Stimulated activated naive B cell treated with anti-CD40 and anti-IgM and Interleukin-4, amounts not matched to agents 10 μg/mL and 1 μg/mL and 100 μg/mL, for 72 hours (primary cell): Measurements from ENCODE around the gene NELFA.

Source experiments
- ATAC-seq, 2 donors: fragments of 150-1000 bp; cut with Tn5 transposase; replicated peaks; 2 replicates each; pipeline ENCODE4 v1.10.0; 2021; ENCODE audit warnings: moderate library complexity in 1 of 2
- DNase-seq: peaks from one replicate; pipeline ENCODE4 v3.0.0; 2021
- H3K27ac Mint-ChIP-seq: one replicate; pipeline ENCODE4 v1.8.0; 2022; ENCODE audit warnings: mild to moderate bottlenecking, mixed read lengths
- H3K27me3 Mint-ChIP-seq, 2 donors: one replicate each; pipeline ENCODE4 v1.8.0; 2022; ENCODE audit warnings: mixed read lengths in 2 of 2
- H3K36me3 Mint-ChIP-seq, 2 donors: one replicate each; pipeline ENCODE4 v1.8.0; 2022; ENCODE audit warnings: mixed read lengths in 2 of 2, mild to moderate bottlenecking in 1 of 2
- H3K4me1 Mint-ChIP-seq, 2 donors: one replicate each; pipeline ENCODE4 v1.8.0; 2022; ENCODE audit warnings: mixed read lengths in 2 of 2, mild to moderate bottlenecking in 1 of 2
- H3K4me3 Mint-ChIP-seq, 2 donors: one replicate each; pipeline ENCODE4 v1.8.0; 2022; ENCODE audit warnings: mild to moderate bottlenecking in 2 of 2, mixed read lengths in 2 of 2, moderate library complexity in 1 of 2
- H3K9me3 Mint-ChIP-seq, 2 donors: one replicate each; pipeline ENCODE4 v1.8.0; 2022; ENCODE audit warnings: mixed read lengths in 2 of 2, mild to moderate bottlenecking in 1 of 2

The NELFA gene

GRCh38 chr4:1976416-1977352 is 32.1 kb downstream of the NELFA start:
- Mint-ChIP-seq H3K27ac (no peak overlapping the region), H3K36me3 (peaks cover 50 to 65% of the 10 kb centered on the region in 2 donors), H3K4me3 (no peak overlapping the region), H3K27me3 (no peaks in the 10 kb centered on the region), H3K4me1 (no peaks in the 10 kb centered on the region), H3K9me3 (no peaks in the 10 kb centered on the region)
- DNase-seq (no peak), ATAC-seq (no peak)

GRCh38 chr4:1975880-1976279 is 32.9 kb downstream of the NELFA start:
- Mint-ChIP-seq H3K36me3 (peaks cover 48 to 63% of the 10 kb centered on the region in 2 donors), H3K9me3 (no peaks in the 10 kb centered on the region), H3K27ac (no peak overlapping the region), H3K4me3 (no peak overlapping the region), H3K27me3 (no peaks in the 10 kb centered on the region), H3K4me1 (no peaks in the 10 kb centered on the region)
- DNase-seq (no peak), ATAC-seq (no peak)

GRCh38 chr4:1975391-1975801 is 33.4 kb downstream of the NELFA start:
- ATAC-seq, result no peak
- DNase-seq, result no peak
- Mint-ChIP-seq H3K27me3 (no peaks in the 10 kb centered on the region), H3K27ac (no peak overlapping the region), H3K4me1 (no peaks in the 10 kb centered on the region), H3K4me3 (no peak overlapping the region), H3K36me3 (peaks cover 49 to 65% of the 10 kb centered on the region in 2 donors), H3K9me3 (no peaks in the 10 kb centered on the region)

- ATAC-seq, result no peak
- Mint-ChIP-seq H3K36me3 (peaks cover 52 to 66% of the 10 kb centered on the region in 2 donors), H3K9me3 (no peaks in the 10 kb centered on the region), H3K4me1 (no peaks in the 10 kb centered on the region), H3K27me3 (no peaks in the 10 kb centered on the region), H3K27ac (peak overlapping the region; percentile 62), H3K4me3 (no peak overlapping the region)
- no peak for DNase-seq
These were observed 33.9 kb downstream of the NELFA start for GRCh38 chr4:1974840-1975239.

GRCh38 chr4:1973661-1974060 is 35.1 kb downstream of the NELFA start:
- no peak for DNase-seq
- Mint-ChIP-seq H3K4me3 (no peak overlapping the region), H3K27ac (no peak overlapping the region), H3K4me1 (no peaks in the 10 kb centered on the region), H3K36me3 (peaks cover 46 to 63% of the 10 kb centered on the region in 2 donors), H3K27me3 (no peaks in the 10 kb centered on the region), H3K9me3 (no peaks in the 10 kb centered on the region)
- no peak for ATAC-seq

- Mint-ChIP-seq H3K9me3 (no peaks in the 10 kb centered on the region), H3K4me3 (no peak overlapping the region), H3K4me1 (no peaks in the 10 kb centered on the region), H3K27ac (no peak overlapping the region), H3K36me3 (peaks cover 43 to 64% of the 10 kb centered on the region in 2 donors), H3K27me3 (no peaks in the 10 kb centered on the region)
- DNase-seq (no peak), ATAC-seq (no peak)
These were observed 35.6 kb downstream of the NELFA start for GRCh38 chr4:1973218-1973617.

- ATAC-seq (no peak), DNase-seq (no peak)
- H3K9me3 Mint-ChIP-seq, result no peaks in the 10 kb centered on the region
- no peaks in the 10 kb centered on the region for H3K27me3 Mint-ChIP-seq
- H3K4me3 Mint-ChIP-seq, result no peak overlapping the region
- H3K27ac Mint-ChIP-seq, result no peak overlapping the region
- peaks cover 42 to 71% of the 10 kb centered on the region in 2 donors for H3K36me3 Mint-ChIP-seq
- no peaks in the 10 kb centered on the region for H3K4me1 Mint-ChIP-seq
These were observed 36.4 kb downstream of the NELFA start for GRCh38 chr4:1972414-1972813.

GRCh38 chr4:1971456-1972200 is 37.1 kb downstream of the NELFA start:
- Mint-ChIP-seq H3K36me3 (peaks cover 42 to 65% of the 10 kb centered on the region in 2 donors), H3K27ac (no peak overlapping the region), H3K4me1 (no peaks in the 10 kb centered on the region), H3K9me3 (no peaks in the 10 kb centered on the region), H3K27me3 (no peaks in the 10 kb centered on the region), H3K4me3 (no peak overlapping the region)
- DNase-seq, result no peak
- no peak for ATAC-seq

- H3K27me3 Mint-ChIP-seq, result no peaks in the 10 kb centered on the region
- H3K9me3 Mint-ChIP-seq, result no peaks in the 10 kb centered on the region
- no peak for DNase-seq
- no peak for ATAC-seq
- no peak overlapping the region for H3K27ac Mint-ChIP-seq
- no peaks in the 10 kb centered on the region for H3K4me1 Mint-ChIP-seq
- H3K36me3 Mint-ChIP-seq, result peaks cover 43 to 63% of the 10 kb centered on the region in 2 donors
- H3K4me3 Mint-ChIP-seq, result no peak overlapping the region
These were observed 37.8 kb downstream of the NELFA start for GRCh38 chr4:1970926-1971325.

- ATAC-seq (no peak), DNase-seq (no peak)
- Mint-ChIP-seq H3K4me3 (no peak overlapping the region), H3K9me3 (peaks cover 0 to 2% of the 10 kb centered on the region in 2 donors), H3K27me3 (no peaks in the 10 kb centered on the region), H3K27ac (no peak overlapping the region), H3K36me3 (peaks cover 42 to 65% of the 10 kb centered on the region in 2 donors), H3K4me1 (no peaks in the 10 kb centered on the region)
These were observed 38.6 kb downstream of the NELFA start for GRCh38 chr4:1969928-1970723.

- Mint-ChIP-seq H3K27me3 (no peaks in the 10 kb centered on the region), H3K36me3 (peaks cover 39 to 63% of the 10 kb centered on the region in 2 donors), H3K4me3 (no peak overlapping the region), H3K4me1 (no peaks in the 10 kb centered on the region), H3K27ac (peak overlapping the region; percentile 75), H3K9me3 (peaks cover 0 to 5% of the 10 kb centered on the region in 2 donors)
- ATAC-seq, result no peak
- no peak for DNase-seq
These were observed 40.0 kb downstream of the NELFA start for GRCh38 chr4:1968686-1969295.

GRCh38 chr4:1967512-1968149 is 41.1 kb downstream of the NELFA start:
- peaks cover 41 to 63% of the 10 kb centered on the region in 2 donors for H3K36me3 Mint-ChIP-seq
- DNase-seq (no peak), ATAC-seq (no peak)
- no peak overlapping the region for H3K27ac Mint-ChIP-seq
- H3K4me3 Mint-ChIP-seq, result no peak overlapping the region
- H3K27me3 Mint-ChIP-seq, result no peaks in the 10 kb centered on the region
- H3K9me3 Mint-ChIP-seq, result peaks cover 0 to 5% of the 10 kb centered on the region in 2 donors
- no peaks in the 10 kb centered on the region for H3K4me1 Mint-ChIP-seq

- Mint-ChIP-seq H3K27ac (no peak overlapping the region), H3K9me3 (peaks cover 0 to 5% of the 10 kb centered on the region in 2 donors), H3K27me3 (no peaks in the 10 kb centered on the region), H3K4me3 (no peak overlapping the region), H3K36me3 (peaks cover 44 to 71% of the 10 kb centered on the region in 2 donors), H3K4me1 (no peaks in the 10 kb centered on the region)
- DNase-seq (no peak), ATAC-seq (no peak)
These were observed 43.8 kb downstream of the NELFA start for GRCh38 chr4:1964971-1965370.
